Thoracic aorta (tissue), 2 donors: Measurements from ENCODE around the gene S1PR5. TPM values are rescaled to one million over a fixed set of nuclear protein-coding genes. Genes with fewer than 3 reads are reported as not detected.

ENCODE experiments used
- ATAC-seq: fragments of 150-250 bp; one replicate; pipeline ENCODE4 v1.8.0; 2017; ENCODE audit warnings: low read depth; ENCODE audit not compliant: insufficient number of reproducible peaks, low FRiP score
- DNase-seq: peaks from one replicate; pipeline ENCODE4 v3.0.0-alpha.2; 2020; ENCODE audit warnings: low spot score
- H3K27ac ChIP-seq, 2 donors: fragments of 200-600 bp; sonication (generic); 1 replicate in 1 of 2; 2 replicates in 1 of 2; pipeline ENCODE4 v1.5.1; 2016; ENCODE audit warnings: mild to moderate bottlenecking in 2 of 2, moderate library complexity in 2 of 2
- H3K27me3 ChIP-seq: fragments of 200-600 bp; sonication (generic); replicated peaks from 2 replicates; pipeline ENCODE4 v1.6.0; 2016; ENCODE audit warnings: mild to moderate bottlenecking; ENCODE audit not compliant: insufficient read depth
- H3K36me3 ChIP-seq: fragments of 200-600 bp; sonication (generic); one replicate; pipeline ENCODE4 v1.5.1; 2016
- H3K4me1 ChIP-seq, 2 donors: fragments of 200-600 bp; sonication (generic); 1 replicate in 1 of 2; 2 replicates in 1 of 2; pipeline versions ENCODE4 v1.5.1 to v1.6.0; 2016; ENCODE audit warnings: low read depth in 2 of 2, mild to moderate bottlenecking in 1 of 2; ENCODE audit not compliant: control insufficient read depth in 1 of 2
- H3K4me3 ChIP-seq: fragments of 200-600 bp; sonication (generic); 2 replicates; pipeline ENCODE4 v1.5.1; 2016; ENCODE audit warnings: mild to moderate bottlenecking
- H3K9me3 ChIP-seq: fragments of 200-600 bp; sonication (generic); 2 replicates; pipeline ENCODE4 v1.5.1; 2016
- total RNA-seq, 2 donors: library from RNA; depleted of rRNA; stranded (reverse); fragments of >200 nt; gene quantifications; one replicate each; pipeline versions ENCODE4 v1.1.0 to v1.2.3, GENCODE V29; 2016
- TF ChIP-seq, protein P1 (sequence below): fragments of 200-600 bp; sonication (generic); IDR thresholded peaks from one replicate; pipeline ENCODE4 v1.5.1; 2019; ENCODE audit warnings: antibody characterized with exemption

Gene S1PR5, protein sequence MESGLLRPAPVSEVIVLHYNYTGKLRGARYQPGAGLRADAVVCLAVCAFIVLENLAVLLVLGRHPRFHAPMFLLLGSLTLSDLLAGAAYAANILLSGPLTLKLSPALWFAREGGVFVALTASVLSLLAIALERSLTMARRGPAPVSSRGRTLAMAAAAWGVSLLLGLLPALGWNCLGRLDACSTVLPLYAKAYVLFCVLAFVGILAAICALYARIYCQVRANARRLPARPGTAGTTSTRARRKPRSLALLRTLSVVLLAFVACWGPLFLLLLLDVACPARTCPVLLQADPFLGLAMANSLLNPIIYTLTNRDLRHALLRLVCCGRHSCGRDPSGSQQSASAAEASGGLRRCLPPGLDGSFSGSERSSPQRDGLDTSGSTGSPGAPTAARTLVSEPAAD
- total RNA-seq, result 1 to 10 TPM; 2.4 to 8.7 TPM

- H3K4me1 ChIP-seq, result peaks cover 5 to 20% of the 10 kb centered on the region in 2 donors
- peaks cover 5% of the 10 kb centered on the region for H3K27me3 ChIP-seq
- no peak for DNase-seq
- peak within 1 kb of the TSS; percentile 69 for H3K4me3 ChIP-seq
- H3K36me3 ChIP-seq, result no peaks in the 10 kb centered on the region
- no peak for ATAC-seq
- TF ChIP-seq, protein P1, sequence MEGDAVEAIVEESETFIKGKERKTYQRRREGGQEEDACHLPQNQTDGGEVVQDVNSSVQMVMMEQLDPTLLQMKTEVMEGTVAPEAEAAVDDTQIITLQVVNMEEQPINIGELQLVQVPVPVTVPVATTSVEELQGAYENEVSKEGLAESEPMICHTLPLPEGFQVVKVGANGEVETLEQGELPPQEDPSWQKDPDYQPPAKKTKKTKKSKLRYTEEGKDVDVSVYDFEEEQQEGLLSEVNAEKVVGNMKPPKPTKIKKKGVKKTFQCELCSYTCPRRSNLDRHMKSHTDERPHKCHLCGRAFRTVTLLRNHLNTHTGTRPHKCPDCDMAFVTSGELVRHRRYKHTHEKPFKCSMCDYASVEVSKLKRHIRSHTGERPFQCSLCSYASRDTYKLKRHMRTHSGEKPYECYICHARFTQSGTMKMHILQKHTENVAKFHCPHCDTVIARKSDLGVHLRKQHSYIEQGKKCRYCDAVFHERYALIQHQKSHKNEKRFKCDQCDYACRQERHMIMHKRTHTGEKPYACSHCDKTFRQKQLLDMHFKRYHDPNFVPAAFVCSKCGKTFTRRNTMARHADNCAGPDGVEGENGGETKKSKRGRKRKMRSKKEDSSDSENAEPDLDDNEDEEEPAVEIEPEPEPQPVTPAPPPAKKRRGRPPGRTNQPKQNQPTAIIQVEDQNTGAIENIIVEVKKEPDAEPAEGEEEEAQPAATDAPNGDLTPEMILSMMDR, result no peak
- no peaks in the 10 kb centered on the region for H3K9me3 ChIP-seq
- no peak within 1 kb of the TSS for H3K27ac ChIP-seq
These were observed at the start of gene S1PR5 for GRCh38 chr19:10517361-10517759. TSS of gene S1PR5 (minus strand) at chr19:10517447. CDS start at chr19:10515011, 2,436 bp downstream.

DNA sequence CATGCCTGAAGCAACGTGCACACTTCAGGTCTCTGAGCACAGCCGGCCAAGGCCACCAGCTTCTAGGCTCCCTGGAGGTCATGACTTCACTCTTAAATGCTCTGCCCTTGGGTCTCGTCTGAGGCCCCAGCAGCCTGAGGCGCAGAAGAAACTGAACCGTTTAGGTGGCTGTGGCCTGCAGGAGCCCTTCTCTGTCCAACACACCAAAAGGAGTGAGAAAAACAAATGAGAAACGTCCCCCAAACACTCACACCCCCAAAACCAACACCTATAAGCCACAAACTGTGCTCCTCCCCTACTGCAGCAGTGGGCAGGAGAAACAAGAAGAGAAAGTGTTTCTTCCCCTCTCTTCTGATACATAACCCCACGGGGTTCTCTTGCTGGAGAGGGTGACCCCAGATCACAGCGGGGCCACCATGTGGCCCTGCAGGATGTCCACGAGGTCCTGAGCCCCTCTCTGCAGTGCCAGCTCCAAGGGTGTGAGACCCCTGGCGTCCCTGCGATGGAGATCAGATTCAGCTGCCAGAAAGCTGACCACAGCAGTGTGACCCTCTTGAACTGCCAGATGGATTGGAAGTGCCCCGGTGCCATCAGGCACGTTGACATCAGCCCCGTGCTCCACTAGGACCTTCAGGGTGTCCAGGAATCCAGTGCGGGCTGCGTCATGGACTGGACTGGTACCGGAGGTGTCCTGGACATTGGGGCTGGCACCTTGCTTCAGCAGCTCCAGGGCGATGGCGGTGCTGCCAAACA is 49.6 kb upstream of the S1PR5 start:
- no peaks in the 10 kb centered on the region for H3K36me3 ChIP-seq
- TF ChIP-seq, protein P1, result no peak
- H3K9me3 ChIP-seq, result no peaks in the 10 kb centered on the region
- H3K27me3 ChIP-seq, result no peaks in the 10 kb centered on the region
- no peak for DNase-seq
- H3K4me3 ChIP-seq, result peak overlapping the region; percentile 96
- peak overlapping the region; percentile 84 to 90 for H3K27ac ChIP-seq
- peaks cover 28 to 37% of the 10 kb centered on the region in 2 donors for H3K4me1 ChIP-seq
- ATAC-seq, result no peak

GRCh38 chr19:10566408-10566657 is 49.1 kb upstream of the S1PR5 start:
- ATAC-seq (no peak), DNase-seq (no peak)
- H3K27ac ChIP-seq, result peak overlapping the region; percentile 84 to 90
- peak overlapping the region; percentile 96 for H3K4me3 ChIP-seq
- peaks cover 28 to 37% of the 10 kb centered on the region in 2 donors for H3K4me1 ChIP-seq
- TF ChIP-seq, protein P1, result no peak
- H3K27me3 ChIP-seq, result no peaks in the 10 kb centered on the region
- no peaks in the 10 kb centered on the region for H3K36me3 ChIP-seq
- H3K9me3 ChIP-seq, result no peaks in the 10 kb centered on the region

GRCh38 chr19:10565567-10566407 is 48.5 kb upstream of the S1PR5 start, which contains the start of gene KRI1:
TSS of gene KRI1 (minus strand) at chr19:10566010. CDS start at chr19:10565999, 11 bp downstream.
- DNase-seq (peak; percentile 95), ATAC-seq (peak; percentile 73)
- no peaks in the 10 kb centered on the region for H3K36me3 ChIP-seq
- peak within 1 kb of the TSS; percentile 84 to 90 for H3K27ac ChIP-seq
- H3K27me3 ChIP-seq, result no peaks in the 10 kb centered on the region
- peak within 1 kb of the TSS; percentile 96 for H3K4me3 ChIP-seq
- TF ChIP-seq, protein P1, result peak; percentile 46
- peaks cover 28 to 37% of the 10 kb centered on the region in 2 donors for H3K4me1 ChIP-seq
- H3K9me3 ChIP-seq, result no peaks in the 10 kb centered on the region
